Activated T-helper 1 cell treated with anti-CD3 and anti-CD28 coated beads, Interleukin-2, amount 50 U/mL, for 16 hours (primary cell): ENCODE measurements around the gene ZNF791.
"Not testable (repeated sequence)": the region's sequence is repeated elsewhere in the genome, so short reads cannot be mapped to it uniquely, and the experiment has no call there.

Experiments used
- DNase-seq, 2 donors: peaks; one replicate each; pipeline ENCODE4 v3.0.0-alpha.2; 2020; ENCODE audit warnings: low read depth in 1 of 2, low spot score in 1 of 2

ZNF791 gene

GRCh38 chr19:12610540-12611360, at the start of gene ZNF791, which contains the start of gene ZNF490:
ZNF791 (plus strand) TSS chr19:12610920; CDS start chr19:12611080, 160 bp downstream.
ZNF490 (minus strand) TSS chr19:12610813; CDS start chr19:12610680, 133 bp downstream.
- DNase-seq, result peak; percentile 91

DNA sequence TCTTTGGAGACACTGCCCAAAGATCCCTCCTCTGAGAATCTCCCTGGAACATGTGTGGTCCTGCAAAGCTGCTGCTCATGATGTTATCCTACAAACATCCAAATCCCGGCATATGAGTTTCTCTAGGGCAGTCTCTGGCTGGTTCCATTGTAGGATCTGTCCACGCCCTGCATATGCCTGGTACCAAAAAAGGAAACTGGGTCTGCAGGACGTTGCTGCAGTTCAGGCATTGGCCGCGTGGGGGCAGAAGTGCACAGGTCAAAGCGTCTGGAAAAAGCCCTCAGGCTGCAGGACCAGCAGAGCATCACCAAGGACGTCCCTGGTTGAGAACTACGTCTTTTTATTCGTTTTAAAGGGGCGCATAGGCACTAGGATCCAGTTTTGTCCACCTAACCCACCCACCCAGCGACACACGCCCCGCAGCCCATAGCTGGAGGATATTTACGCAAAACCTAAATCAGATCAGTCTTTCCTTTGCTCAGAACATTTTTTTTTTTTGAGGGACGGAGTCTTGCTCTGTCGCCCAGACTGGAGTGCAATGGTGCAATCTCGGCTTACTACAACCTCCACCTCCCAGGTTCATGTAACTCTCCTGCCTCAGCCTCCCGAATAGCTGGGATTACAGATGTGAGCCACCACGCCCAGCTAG, 46.6 kb upstream of the ZNF791 start:
- DNase-seq, result peak; percentile 83 to 94

GRCh38 chr19:12566380-12566779, 44.3 kb upstream of the ZNF791 start:
- DNase-seq, result not testable (repeated sequence)

- no peak for DNase-seq
These were observed 42.8 kb upstream of the ZNF791 start for GRCh38 chr19:12567951-12568350.

- no peak for DNase-seq
These were observed 36.7 kb upstream of the ZNF791 start for GRCh38 chr19:12574036-12574435.

DNA sequence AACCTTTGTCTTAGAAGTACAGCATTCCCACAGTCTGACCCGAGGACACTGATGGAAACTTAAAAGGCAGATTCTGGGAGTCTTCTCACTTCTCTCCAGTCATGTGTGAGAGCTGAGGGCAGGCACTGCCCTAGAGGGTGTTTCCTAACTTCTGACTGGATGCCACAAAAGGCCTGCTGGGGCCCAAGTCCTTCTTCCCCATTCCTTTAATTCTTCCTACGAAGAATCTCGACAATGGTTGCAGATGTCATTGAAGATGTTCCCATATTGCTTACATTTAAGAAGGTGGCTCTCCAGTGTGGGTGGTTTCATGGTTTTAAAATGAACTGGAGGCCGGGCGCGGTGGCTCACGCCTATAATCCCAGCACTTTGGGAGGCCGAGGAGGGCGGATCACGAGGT, 32.1 kb upstream of the ZNF791 start:
- DNase-seq, result no peak

- no peak for DNase-seq
These were observed 30.5 kb upstream of the ZNF791 start for GRCh38 chr19:12580180-12580694.

DNA sequence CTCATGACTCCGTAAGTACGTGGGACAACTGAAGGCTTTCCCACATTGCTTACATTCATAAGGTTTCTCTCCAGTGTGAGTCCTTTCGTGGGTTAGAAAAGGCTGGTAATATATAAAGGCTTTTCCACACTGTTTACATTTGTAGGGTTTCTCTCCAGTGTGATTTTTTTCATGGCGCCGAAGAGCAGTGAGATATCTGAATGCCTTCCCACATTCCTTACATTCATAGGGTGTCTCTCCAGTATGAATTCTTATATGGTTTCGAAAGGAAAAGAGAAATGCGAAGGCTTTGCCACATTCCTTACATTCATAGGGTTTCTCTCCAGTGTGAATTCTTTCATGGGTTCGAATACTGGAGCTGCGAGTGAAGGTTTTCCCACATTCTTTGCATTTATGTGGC, 29.6 kb upstream of the ZNF791 start:
- DNase-seq, result no peak

- no peak for DNase-seq
These were observed 14.2 kb upstream of the ZNF791 start for GRCh38 chr19:12596485-12596884.

- DNase-seq, result no peak
These were observed 13.7 kb upstream of the ZNF791 start for GRCh38 chr19:12596927-12597548.

- no peak for DNase-seq
These were observed 13.1 kb upstream of the ZNF791 start for GRCh38 chr19:12597594-12597993.

DNA sequence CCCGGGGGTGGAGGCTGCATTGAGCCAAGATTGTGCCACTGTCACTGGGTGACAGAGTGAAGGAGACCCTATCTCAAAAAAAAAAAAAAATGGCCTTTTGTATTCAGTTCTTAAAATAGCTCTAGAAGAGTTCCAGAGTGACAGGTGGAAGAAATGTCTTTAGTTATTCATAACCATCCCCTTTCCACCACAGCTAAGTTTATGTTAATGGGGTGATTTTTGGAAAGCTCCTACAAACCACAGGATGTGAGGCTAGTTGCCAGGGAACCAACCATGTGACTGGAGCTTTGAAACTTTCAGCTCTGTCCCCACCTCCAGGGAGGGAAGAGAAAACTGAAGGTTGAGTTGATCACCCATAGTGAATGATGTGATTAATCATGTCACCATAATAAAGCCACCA, 7.0 kb upstream of the ZNF791 start:
- DNase-seq, result peak in 1 of 2 donors; percentile 14

DNA sequence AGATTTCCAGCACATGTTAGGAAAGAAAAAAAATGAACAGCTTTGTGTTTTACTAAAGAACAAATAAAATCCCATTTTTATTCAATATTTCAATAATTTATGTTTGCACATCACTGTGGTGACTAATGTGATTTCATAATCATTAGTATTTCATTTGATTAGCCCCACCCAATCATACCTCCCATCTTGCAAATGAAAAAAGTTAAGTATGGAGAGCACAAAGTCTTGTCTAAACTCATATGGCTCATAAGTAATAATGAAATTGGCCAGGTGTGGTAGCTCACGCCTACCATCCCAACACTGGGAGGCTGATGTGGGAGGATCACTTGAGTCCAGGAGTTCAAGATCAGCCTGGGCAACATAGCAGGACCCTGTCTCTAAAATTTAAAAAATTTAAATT, 3.9 kb upstream of the ZNF791 start:
- no peak for DNase-seq

DNA sequence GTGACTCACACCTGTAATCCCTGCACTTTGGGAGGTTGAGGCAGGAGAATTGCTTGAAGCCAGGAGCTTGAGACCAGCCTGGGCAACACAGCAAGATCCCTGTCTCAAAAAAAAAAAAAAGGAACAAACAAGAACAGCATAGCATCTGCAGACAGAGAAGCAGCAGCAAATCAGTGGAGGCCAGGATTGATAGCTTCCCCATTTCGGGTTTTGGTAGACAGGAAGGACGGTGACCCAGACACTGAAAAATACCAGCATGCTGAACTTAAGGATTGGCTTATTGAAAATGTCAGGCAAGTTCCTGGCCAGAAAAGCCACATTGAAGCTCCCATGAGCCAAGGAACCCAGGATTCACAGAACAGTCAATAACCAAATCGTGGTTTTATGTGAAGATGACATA, 3.1 kb upstream of the ZNF791 start:
- no peak for DNase-seq

DNA sequence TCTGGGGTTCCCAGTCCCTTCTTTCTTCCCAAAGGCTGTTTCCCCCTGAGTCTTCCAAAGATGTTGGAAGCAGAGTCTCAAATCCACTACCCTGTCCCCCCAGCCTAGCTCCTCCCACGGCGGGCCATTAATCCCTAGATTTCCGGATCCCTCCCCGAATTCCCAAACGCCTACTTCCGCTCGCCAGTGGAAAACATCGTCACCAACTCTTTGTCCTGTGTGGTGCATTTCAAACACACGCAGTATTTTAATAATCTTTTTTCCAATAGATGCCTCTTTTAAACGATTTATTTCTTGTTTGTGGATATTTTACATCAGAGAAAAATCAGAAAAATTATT, 610 bp downstream of the ZNF791 start:
- DNase-seq, result no peak

- no peak for DNase-seq
These were observed 6.9 kb downstream of the ZNF791 start for GRCh38 chr19:12617646-12618045.

- not testable (repeated sequence) for DNase-seq
These were observed 10.7 kb downstream of the ZNF791 start for GRCh38 chr19:12621253-12622024.

DNA sequence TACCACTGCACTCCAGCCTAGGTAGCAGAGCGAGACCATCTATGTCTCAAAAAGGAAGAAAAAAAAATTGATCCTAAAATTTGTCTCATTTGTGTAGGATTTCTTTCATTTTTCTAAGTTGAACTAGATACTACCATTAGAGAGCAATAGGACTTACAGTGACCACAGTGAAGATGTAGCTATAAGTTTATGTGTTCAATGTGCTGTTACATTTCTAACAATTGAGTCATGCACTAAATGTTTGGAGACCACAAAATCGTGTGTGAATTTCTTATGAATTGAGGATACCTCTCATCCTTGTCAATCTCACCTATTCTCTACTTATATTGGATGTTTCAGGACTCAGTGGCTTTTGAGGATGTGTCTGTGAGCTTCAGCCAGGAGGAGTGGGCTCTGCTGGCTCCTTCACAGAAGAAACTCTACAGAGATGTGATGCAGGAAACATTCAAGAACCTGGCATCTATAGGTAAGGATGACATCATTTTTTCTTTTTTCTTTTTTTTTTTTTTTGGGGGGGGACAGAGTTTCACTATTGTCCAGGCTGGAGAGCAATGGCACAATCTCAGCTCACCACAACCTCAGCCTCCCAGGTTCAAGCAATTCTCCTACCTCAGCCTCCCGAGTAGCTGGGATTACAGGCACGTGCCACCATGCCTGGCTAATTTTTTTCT, 12.8 kb downstream of the ZNF791 start:
- no peak for DNase-seq

DNA sequence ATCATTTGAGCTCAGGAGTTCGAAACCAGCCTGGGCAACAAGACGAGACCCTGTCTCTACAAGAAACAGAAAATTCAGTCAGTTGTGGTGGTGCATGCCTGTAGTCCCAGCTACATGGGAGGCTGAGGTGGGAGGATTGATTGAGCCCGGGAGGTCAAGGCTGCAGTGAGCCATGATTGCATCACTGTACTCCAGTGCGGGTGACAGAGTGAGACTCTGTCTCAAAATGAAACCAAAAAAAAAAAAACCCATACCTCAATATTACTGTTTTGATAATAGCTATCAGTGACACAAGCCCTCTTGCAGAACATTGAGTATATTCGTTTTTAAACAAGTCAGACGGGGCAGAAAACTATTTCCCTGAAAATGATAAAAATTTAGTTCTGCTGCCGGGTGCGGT, 16.2 kb downstream of the ZNF791 start:
- no peak for DNase-seq
